ENCODE measurements around the gene ZBTB17.

- TF ChIP-seq CTCF (conservative IDR thresholded peaks at IDR 0.05), result no peak
- no peak for TF ChIP-seq EZH2 (IDR thresholded peaks at IDR 0.05; ENCODE audit: low read depth)
Observed at GRCh38 chr1:15941044-15941840, 34.7 kb downstream of the ZBTB17 start.
